Transverse colon (tissue), 4 donors: ENCODE measurements around the gene GCNT1. TPM values are rescaled to one million over a fixed set of nuclear protein-coding genes. Genes with fewer than 3 reads are reported as not detected.

ENCODE experiments used
- DNase-seq: peaks from one replicate; pipeline ENCODE4 v3.0.0-alpha.2; 2019
- H3K27ac ChIP-seq, 4 donors: fragments of 200-600 bp; sonication (generic); 2 replicates each; pipeline ENCODE4 v1.5.1; 2016 to 2018; ENCODE audit warnings: inconsistent platforms in 4 of 4
- H3K27me3 ChIP-seq: fragments of 200-600 bp; sonication (generic); 2 replicates; pipeline ENCODE4 v1.5.1; 2017; ENCODE audit warnings: inconsistent platforms
- H3K36me3 ChIP-seq, 4 donors: fragments of 200-600 bp; sonication (generic); 2 replicates each; pipeline ENCODE4 v1.5.1; 2017 to 2019; ENCODE audit warnings: inconsistent platforms in 4 of 4
- H3K4me1 ChIP-seq, 4 donors: fragments of 200-600 bp; sonication (generic); 2 replicates each; pipeline ENCODE4 v1.5.1; 2017 to 2020; ENCODE audit warnings: inconsistent platforms in 4 of 4
- H3K4me3 ChIP-seq, 4 donors: fragments of 200-600 bp; sonication (generic); 1 replicate in 1 of 4; 2 replicates in 3 of 4; pipeline versions ENCODE4 v1.5.1 to v1.6.1; 2017 to 2019; ENCODE audit warnings: inconsistent platforms in 4 of 4
- H3K9me3 ChIP-seq, 2 donors: fragments of 200-600 bp; sonication (generic); 2 replicates each; pipeline ENCODE4 v1.5.1; 2017 to 2019; ENCODE audit warnings: inconsistent platforms in 2 of 2
- EP300 ChIP-seq: sonication (generic); formaldehyde crosslinking; IDR thresholded peaks from one replicate; pipeline ENCODE4 v1.6.1; 2017; ENCODE audit warnings: antibody characterized with exemption, low read depth
- POLR2A ChIP-seq: fragments of 450-650 bp; IDR thresholded peaks from one replicate; pipeline ENCODE4 v1.6.1; 2016; ENCODE audit warnings: antibody characterized with exemption, mild to moderate bottlenecking, moderate library complexity
- POLR2AphosphoS5 ChIP-seq, 3 donors: sonication (generic); formaldehyde crosslinking; IDR thresholded peaks; one replicate each; pipeline ENCODE4 v1.6.1; 2016; ENCODE audit warnings: antibody characterized with exemption in 3 of 3
- WGBS, 2 donors: methylation state at CpG; one replicate each; pipeline ENCODE4 v1.1.5; 2018; ENCODE audit warnings: low coverage in 1 of 2; 5-methylcytosine and 5-hydroxymethylcytosine counted together
- in situ Hi-C, 4 donors: fragments of 200-750 bp; cut with MboI; loops; one replicate each; pipeline versions ENCODE4 v1.15.0 to v1.15.1; 2017; ENCODE audit warnings: low sequenced_read_pairs in 3 of 4, low pct_ligation_motif_present in 1 of 4, low pct_unique_long_range_greater_than_20kb in 1 of 4
- intact Hi-C: fragments of 100-400 bp; cut with DNase I; formaldehyde crosslinking; loops from one replicate; pipeline ENCODE4 v1.15.1; 2023; ENCODE audit warnings: low total_unique reads
- total RNA-seq, 4 donors: library from RNA; depleted of rRNA; stranded (reverse); fragments of >200 nt; gene quantifications; one replicate each; pipeline ENCODE4 v1.1.0, GENCODE V29; 2016
- TF ChIP-seq, protein P1 (sequence below), 5 experiments: fragments of 200-600 bp in 3 of 5; fragments of 450-650 bp in 2 of 5; sonication (generic) in 3 of 5; IDR thresholded peaks; 1 replicate in 2 of 5; 2 replicates in 3 of 5; pipeline ENCODE4 v1.5.1; 2016 to 2017; ENCODE audit warnings: antibody characterized with exemption in 5 of 5, inconsistent platforms in 3 of 5, mild to moderate bottlenecking in 2 of 5, moderate library complexity in 1 of 5

Gene GCNT1
- total RNA-seq, 4 donors from 2014 or later, result 12.7 to 52.0 (median 27.8) TPM

DNA sequence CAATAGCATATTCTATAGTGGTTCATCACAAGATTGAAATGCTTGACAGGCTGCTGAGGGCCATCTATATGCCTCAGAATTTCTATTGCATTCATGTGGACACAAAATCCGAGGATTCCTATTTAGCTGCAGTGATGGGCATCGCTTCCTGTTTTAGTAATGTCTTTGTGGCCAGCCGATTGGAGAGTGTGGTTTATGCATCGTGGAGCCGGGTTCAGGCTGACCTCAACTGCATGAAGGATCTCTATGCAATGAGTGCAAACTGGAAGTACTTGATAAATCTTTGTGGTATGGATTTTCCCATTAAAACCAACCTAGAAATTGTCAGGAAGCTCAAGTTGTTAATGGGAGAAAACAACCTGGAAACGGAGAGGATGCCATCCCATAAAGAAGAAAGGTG, 43.8 kb downstream of the GCNT1 start:
- TF ChIP-seq, protein P1, sequence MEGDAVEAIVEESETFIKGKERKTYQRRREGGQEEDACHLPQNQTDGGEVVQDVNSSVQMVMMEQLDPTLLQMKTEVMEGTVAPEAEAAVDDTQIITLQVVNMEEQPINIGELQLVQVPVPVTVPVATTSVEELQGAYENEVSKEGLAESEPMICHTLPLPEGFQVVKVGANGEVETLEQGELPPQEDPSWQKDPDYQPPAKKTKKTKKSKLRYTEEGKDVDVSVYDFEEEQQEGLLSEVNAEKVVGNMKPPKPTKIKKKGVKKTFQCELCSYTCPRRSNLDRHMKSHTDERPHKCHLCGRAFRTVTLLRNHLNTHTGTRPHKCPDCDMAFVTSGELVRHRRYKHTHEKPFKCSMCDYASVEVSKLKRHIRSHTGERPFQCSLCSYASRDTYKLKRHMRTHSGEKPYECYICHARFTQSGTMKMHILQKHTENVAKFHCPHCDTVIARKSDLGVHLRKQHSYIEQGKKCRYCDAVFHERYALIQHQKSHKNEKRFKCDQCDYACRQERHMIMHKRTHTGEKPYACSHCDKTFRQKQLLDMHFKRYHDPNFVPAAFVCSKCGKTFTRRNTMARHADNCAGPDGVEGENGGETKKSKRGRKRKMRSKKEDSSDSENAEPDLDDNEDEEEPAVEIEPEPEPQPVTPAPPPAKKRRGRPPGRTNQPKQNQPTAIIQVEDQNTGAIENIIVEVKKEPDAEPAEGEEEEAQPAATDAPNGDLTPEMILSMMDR (IDR thresholded peaks at IDR 0.05), result no peak
- TF ChIP-seq POLR2A, result no peak
- TF ChIP-seq POLR2AphosphoS5 (IDR thresholded peaks at IDR 0.05), result no peak
- TF ChIP-seq EP300, result no peak
- Histone ChIP-seq H3K36me3 (peaks cover 0 to 13% (median 0%) of the 10 kb centered on the region in 4 donors), H3K4me1 (no peaks in the 10 kb centered on the region), H3K27me3 (no peaks in the 10 kb centered on the region), H3K9me3 (no peaks in the 10 kb centered on the region), H3K4me3 (no peak overlapping the region), H3K27ac (no peak overlapping the region)
- 88 to 89% methylated on average over 6 of the region's 6 CpGs for WGBS, 2 donors
- DNase-seq, result no peak
- in situ Hi-C loops, result no loop called here
- intact Hi-C loops, result no loop called here

DNA sequence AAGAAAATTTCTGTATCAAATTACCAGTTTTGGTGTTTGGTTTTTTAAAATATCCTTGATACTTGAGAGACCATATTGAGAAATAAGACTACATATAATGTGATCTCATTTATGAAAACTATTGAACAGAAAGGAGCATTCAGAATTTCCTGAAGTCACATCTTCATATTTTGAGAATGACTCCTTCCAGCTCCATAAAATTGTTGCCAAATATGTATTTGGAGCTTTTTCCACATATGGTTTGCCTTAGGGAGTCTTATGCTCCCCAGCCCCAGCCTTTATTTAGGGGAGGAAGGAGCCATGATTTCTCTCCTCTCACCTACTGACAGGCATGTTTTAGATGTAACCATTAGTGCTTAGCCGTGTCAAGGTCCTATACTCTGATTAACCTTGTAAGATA, 51.1 kb downstream of the GCNT1 start:
- WGBS, 2 donors, result 79 to 100% methylated on average over 1 of the region's 1 CpG
- Histone ChIP-seq H3K27me3 (no peaks in the 10 kb centered on the region), H3K4me3 (no peak overlapping the region), H3K27ac (no peak overlapping the region), H3K9me3 (no peaks in the 10 kb centered on the region), H3K36me3 (no peaks in the 10 kb centered on the region), H3K4me1 (no peaks in the 10 kb centered on the region)
- DNase-seq, result no peak
- TF ChIP-seq POLR2A (no peak), POLR2AphosphoS5 (IDR thresholded peaks at IDR 0.05) (no peak), EP300 (no peak)
- TF ChIP-seq, protein P1 (IDR thresholded peaks at IDR 0.05), result no peak
- in situ Hi-C loops, result no loop called here
- intact Hi-C loops, result no loop called here

DNA sequence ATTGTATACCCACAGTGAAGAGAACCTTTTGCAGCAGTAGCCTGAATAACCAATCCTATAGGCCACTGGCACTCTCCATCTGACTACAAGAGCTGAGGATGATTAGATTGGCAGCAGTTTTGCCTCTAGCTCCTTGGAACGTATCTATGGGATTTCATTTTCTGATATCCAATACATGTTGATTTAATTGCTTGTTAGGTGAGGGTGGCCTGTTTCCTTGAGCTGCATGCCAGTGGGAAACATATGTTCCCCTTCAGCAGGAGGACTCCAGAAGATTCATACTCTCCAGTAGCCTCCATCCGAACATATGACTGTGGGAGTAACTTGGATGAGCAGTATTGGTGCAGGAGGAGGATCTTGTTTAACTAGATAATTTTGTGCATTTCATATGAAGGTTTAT, 51.5 kb downstream of the GCNT1 start:
- no peak for TF ChIP-seq EP300
- TF ChIP-seq POLR2AphosphoS5 (IDR thresholded peaks at IDR 0.05), result no peak
- no peak for TF ChIP-seq POLR2A
- WGBS, 2 donors, result 89% methylated on average over 2 of the region's 2 CpGs; no CpG with 5 or more reads in 1 of the 2 donors

DNA sequence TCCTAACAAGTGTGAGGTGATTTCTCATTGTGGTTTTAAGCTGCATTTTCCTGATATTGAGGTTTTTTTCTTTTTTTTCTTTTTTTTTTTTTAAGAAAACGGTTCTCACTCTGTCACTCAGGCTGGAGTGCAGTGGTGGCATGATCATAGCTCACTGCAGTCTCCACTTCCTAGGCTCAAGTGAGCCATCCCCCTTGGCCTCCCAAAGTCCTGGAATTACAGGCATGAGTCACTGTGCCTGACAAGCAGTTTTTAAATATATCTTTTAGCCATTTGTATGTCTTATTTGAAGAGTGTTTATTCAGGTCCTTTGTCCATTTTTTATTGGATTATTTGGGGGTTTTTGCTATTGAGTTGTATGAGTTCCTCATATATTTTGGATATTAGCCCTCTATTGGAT, 53.8 kb downstream of the GCNT1 start:
- TF ChIP-seq, protein P1 (IDR thresholded peaks at IDR 0.05), result no peak
- TF ChIP-seq POLR2AphosphoS5 (IDR thresholded peaks at IDR 0.05) (no peak), EP300 (no peak), POLR2A (no peak)
- intact Hi-C loops, result no loop called here

More for the DNA sequence above, 51.5 kb downstream of the GCNT1 start:
- no peaks in the 10 kb centered on the region for H3K27me3 ChIP-seq
- intact Hi-C loops, result no loop called here
- DNase-seq, result no peak
- no peaks in the 10 kb centered on the region for H3K9me3 ChIP-seq
- H3K4me3 ChIP-seq, result no peak overlapping the region
- no peaks in the 10 kb centered on the region for H3K4me1 ChIP-seq
- no peak overlapping the region for H3K27ac ChIP-seq
- no peaks in the 10 kb centered on the region for H3K36me3 ChIP-seq
- in situ Hi-C loops, result no loop called here

DNA sequence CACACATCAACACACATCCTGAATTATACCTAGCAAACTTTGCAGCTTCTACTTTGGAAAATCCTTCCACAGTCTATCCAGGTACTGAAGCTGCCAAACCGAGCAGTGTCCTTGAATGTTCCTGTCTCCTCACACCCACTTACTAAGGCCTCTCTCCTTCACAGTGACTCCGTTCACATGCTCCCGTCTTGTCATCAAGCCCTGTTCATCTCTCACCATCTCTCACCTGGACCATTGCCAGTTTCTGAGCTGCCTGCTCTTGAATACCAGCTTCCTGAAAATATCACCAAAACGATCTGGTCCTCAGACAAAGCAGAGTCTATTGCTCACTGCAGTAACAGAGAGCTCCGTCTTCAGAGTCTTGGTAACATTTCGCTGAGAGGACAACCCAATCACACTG, 57.4 kb downstream of the GCNT1 start:
- no peaks in the 10 kb centered on the region for H3K36me3 ChIP-seq
- 53 to 67% methylated on average over 4 to 6 of the region's 6 CpGs for WGBS, 2 donors
- H3K4me1 ChIP-seq, result no peaks in the 10 kb centered on the region
- no peak overlapping the region for H3K4me3 ChIP-seq
- in situ Hi-C loops (no loop called here), intact Hi-C loops (no loop called here)
- no peak overlapping the region for H3K27ac ChIP-seq
- no peaks in the 10 kb centered on the region for H3K9me3 ChIP-seq
- TF ChIP-seq POLR2AphosphoS5 (IDR thresholded peaks at IDR 0.05), result no peak
- TF ChIP-seq, protein P1 (IDR thresholded peaks at IDR 0.05), result no peak
- TF ChIP-seq POLR2A, result no peak
- TF ChIP-seq EP300, result no peak
- DNase-seq, result no peak
- H3K27me3 ChIP-seq, result no peaks in the 10 kb centered on the region

More for the DNA sequence above, 53.8 kb downstream of the GCNT1 start:
- DNase-seq, result no peak
- Histone ChIP-seq H3K4me3 (no peak overlapping the region), H3K27me3 (no peaks in the 10 kb centered on the region), H3K27ac (no peak overlapping the region), H3K9me3 (no peaks in the 10 kb centered on the region), H3K36me3 (no peaks in the 10 kb centered on the region), H3K4me1 (no peaks in the 10 kb centered on the region)
- WGBS, 2 donors, result 75 to 88% methylated on average over 1 of the region's 1 CpG
- in situ Hi-C loops, result no loop called here
